Activated CD8-positive, alpha-beta memory T cell treated with anti-CD3 and anti-CD28 coated beads, Interleukin-2, amount 50 U/mL, for 1 hour (primary cell): Measurements from ENCODE around the gene CDKN2B.

Experiments used
- DNase-seq: peaks from one replicate; pipeline ENCODE4 v3.0.0-alpha.2; 2020; ENCODE audit errors: extremely low read depth

CDKN2B gene

DNA sequence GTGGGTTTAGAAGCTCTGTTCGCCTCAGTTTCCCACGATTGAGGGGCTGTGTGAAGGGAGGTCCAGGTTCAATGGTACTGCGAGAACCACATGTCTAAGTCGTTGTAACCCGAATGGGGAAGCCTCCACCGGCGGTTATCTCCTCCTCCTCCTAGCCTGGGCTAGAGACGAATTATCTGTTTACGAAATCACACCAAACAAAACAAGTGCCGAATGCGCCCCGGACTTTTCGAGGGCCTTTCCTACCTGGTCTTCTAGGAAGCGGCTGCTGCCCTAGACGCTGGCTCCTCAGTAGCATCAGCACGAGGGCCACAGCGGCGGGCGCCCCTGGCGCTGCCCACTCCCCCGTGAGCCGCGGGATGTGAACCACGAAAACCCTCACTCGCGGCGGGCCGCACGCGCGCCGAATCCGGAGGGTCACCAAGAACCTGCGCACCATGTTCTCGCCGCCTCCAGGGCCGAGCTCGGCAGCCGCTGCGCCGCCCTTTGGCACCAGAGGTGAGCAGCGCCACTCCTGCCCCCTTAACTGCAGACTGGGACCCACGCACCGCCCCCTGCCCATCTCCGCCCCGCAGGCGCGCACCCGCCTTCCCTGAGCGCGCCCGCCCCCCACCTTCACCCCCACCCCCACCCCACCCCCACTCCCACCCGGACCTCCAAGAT lies 15.1 kb downstream of the CDKN2B start, which contains the start of gene CDKN2A:
TSS of gene CDKN2A (minus strand) at position 500 of the 663 bp plus-strand sequence.
- no peak for DNase-seq

DNA sequence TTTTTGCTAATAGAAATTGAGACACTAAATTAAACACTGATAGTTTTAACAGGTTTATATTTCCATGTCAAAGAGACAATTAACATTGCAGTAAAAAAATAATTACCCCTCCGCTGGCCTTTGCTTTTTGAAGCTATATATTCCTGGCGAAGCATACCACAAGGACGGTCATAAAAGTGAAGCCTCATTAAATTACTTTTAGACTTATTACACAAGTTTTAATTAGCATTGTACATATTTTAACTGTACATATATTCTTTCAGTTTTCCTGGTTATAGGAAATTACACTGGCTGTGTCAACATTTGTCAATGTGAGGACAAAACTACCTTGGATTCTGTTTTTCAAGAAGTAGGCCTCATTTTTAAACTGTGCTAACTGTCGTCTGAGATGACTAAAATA lies 16.1 kb downstream of the CDKN2B start:
- DNase-seq: no peak

DNA sequence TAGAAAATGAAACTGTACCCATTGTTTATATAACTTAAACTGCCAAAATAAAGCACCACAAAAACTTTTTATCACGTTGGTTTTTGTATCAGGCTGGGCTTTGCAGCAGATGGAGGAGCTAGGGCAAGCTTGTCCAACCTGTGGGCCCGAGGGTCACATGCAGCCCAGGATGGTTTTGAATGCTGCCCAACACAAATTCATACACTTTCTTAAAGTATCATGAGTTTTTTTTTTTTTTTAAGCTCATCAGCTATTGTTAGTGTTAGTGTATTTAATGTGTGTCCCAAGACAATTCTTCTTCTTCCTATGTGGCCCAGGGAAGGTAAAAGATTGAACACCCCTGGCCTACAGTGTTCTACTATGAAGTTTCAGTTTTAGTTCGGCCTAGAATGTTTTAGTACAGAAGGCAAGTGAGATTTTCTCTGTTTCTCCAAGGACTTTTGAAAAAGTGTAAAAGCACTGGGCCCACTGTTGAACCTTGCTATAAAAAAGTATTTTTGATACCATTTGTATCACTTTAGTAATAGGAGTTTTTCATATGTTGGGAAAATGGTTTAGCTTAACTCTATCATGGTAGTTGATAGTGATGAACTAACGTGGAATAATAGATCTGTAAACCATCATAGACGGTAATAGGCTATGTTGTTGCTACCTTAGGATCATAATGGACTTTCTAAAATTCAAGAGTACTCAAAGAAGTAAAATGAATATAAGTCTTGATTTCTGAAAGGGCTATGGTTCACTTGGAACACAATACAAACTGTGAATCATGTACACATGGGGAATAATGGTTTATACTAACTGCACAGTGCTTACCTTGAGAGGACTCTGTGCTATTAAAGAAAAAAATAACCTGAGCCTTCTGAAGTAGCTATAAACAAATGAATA lies 17.8 kb downstream of the CDKN2B start:
- DNase-seq: no peak

DNA sequence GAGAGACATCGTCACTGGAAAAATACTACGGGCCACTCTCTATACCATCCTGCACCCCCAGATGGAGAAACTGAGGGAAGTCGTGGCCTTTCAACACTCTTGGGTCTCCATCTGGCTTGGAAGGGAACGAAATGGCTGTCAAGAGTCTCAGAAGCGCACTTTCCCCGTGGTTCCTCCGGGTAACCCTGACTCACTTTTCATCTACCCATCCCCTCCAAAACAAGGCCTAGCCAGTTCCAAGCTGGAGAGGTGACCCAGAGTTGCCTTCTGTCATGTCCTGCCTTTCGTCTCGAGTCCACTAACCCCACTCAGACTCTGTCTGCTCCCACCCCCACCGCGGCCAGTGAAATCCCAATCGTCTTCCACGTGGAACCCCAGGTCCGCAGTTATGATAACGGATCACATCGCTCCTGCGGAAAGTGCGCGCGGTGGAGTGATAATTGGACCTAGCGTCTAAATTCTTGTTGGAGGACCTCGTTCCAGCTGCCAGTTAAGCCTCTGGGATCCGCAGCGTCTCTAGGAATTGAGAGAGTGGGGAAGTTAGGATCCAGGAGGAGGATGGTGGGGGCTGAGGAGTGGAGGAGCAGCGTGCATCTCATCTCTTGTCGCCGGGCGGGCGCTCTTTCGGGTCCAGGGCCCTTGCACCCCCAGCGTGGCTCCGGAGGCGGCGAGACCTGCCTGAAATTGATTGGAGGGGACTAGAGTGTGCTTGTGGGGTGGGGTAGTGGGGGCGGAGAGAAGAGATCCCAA lies 19.5 kb downstream of the CDKN2B start:
- DNase-seq: no peak

DNA sequence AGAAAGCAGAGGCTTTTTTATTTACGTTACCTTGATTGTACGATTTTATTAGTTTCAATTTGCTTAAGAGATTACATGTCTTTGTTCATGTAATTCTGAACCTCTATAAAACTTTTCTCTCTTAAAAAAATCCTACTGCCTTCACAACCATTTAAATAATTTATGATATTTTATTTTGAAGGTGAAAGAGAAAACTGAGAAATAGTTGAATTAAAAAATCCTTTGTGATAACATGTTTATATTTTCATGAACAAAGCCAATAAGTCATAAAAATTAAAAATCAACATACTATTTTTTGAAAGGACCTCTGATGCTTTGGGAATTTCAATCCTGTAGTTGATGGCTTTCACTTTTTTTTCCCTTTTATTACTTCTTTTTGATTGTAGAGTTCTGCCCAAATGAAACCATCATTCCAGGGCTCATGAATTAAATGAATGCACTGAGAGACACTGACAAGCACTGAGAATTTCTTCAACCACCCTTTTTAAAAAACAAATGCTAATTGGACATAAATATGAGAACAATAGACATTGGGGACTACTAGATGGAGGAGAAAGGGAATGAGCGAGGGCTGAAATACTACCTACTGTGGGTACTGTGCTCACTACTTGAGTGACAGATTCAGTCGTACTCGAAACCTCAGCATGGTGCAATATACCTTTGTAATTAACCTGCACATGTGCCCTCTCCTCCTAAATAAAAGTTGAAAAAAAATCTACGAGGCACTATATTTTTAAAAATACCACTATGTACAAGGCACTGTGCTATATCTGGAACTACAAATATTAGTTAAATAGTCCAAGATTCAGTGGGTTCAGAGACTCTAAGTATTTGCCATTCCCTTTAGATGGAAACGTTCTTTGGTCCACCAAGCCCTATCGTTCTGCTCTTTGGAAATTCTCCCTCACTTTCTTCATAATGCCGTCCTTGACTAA lies 20.8 kb downstream of the CDKN2B start:
- DNase-seq: no peak

DNA sequence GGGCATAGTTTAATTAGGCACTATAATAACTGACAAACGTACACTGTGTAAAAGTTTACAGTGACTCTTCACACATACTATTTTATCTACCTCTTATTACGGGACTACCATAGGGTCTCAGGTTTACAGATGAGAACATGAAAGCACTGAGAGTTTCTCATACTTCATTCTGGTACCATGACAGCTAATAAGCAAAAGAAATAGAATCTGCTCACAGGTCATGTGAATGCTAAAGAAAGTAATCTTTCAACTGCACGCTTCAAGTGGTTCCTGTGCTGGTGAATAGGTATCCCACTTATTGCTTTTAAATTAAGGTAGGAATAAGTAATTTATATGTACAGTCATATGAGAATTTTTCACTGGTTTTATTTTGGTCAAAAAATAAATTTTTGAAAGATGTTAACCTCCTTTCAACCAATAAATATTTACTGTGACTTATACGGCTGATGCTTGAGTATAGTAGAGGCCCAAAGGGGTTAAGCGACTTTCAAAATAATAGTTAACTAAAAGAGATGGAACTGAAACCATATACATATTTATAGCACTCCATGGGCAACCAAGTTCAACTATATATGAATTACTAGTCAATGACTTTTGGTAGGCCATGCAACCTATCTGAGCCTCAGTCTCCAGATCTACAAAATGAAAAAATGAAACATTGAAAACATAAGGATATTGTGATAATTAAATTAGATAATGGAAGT lies 23.0 kb downstream of the CDKN2B start:
- DNase-seq: no peak

DNA sequence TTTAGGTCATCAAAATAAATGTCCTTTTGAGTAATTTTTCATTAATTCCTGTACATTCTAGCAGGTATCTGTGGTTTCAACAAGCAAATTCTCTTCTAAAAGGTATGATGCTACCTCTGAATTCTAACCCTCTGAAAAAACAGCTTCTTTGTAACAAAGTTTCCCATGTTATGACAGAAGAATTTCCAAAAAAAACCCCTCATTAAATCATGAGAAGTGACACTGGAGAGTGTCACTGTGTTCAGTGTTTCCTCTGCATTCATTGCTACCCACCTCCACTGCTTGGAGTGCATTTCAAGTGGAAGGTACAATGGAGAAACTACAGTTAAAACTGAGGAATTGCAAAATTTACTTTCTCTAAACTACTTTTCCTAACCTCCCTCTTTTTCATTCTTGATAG lies 25.0 kb downstream of the CDKN2B start:
- no peak for DNase-seq

DNA sequence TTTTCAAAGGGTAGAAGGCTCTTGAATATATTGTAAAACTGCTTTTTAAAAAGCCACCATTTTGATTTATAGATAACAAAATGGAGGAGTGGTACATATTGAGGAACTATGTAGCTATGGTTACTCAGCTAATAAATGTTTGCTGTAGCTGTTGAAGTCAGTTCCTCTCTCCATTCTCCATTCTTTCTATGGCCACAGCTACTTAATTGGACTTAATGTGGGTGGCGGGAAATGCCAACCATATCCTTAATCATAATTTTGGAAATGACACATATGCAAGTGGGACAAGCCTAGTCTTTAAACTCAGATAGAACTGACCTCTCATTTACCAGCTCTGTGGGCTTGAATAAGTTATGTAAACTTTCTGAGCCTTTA lies 25.6 kb downstream of the CDKN2B start:
- no peak for DNase-seq

DNA sequence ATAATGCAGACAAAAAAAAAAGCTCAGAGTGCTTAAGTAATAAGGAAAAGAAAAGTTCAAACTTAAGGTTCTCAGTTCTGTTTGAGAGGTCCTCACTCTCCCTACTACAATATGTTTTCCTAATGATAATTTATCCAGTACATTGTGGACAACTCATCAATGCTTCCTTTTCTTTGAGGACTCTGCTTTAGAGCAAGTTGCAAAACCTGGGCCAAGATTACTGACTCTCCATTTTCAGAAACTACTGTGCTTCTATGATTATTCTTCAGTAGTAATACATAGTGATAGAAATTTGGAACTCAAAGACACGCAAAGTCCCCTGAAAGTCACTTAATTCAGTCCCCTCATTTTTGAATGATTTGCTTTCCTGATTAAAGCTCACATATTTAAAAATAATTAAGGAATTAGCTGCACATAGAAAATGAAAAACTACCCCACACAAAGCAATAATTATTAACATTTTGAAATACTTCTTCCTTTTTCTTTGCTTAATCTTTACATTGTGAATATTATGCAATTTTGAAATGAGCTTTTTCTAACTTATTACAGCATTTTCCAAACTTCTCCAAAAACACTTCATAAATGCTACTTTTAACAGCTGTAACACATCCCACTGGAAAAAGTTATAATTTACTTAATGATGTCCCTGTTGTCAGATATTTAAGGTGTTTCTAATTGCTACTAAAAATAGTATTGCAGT lies 26.1 kb downstream of the CDKN2B start:
- DNase-seq: no peak

DNA sequence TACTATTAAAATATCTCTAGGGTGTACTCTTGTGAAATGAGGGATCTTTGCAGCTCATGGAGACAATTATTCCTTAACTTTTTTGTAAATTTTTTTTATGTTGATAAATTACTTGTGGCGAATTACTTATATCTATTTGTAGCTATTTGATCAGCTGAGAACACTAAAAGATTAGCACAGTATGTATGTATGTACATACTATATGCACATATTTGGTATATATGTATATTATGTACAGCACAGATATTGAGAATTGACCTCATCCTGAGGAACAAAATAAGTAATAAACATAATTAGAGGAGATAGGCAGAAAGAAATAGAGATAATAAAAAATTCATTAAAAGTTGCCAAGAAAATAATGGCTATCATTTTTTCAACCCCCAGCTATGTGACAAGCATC lies 26.7 kb downstream of the CDKN2B start:
- no peak for DNase-seq

DNA sequence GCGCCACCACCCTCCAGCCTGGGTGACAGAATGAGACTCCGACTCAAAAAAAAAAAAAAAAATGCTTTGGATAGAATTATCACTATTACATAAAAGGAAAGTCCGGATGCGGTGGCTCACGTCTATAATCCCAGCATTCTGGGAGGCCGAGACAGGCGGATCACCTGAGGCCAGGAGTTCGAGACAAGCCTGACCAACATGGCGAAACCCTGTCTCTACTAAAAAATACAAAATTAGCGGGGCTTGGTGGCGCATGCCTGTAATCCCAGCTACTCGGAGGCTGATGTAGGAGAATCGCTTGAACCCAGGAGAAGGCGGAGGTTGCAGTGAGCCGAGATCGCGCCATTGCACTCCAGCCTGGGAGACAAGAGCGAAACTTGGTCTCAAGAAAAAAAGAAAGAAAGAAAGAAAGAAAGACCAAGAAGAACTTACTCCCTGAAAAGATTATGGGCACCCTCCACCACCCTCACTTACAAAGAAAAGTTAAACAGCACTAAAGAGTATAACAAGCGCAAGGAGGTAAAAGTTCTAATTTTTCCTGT lies 32.7 kb downstream of the CDKN2B start:
- DNase-seq: no peak

DNA sequence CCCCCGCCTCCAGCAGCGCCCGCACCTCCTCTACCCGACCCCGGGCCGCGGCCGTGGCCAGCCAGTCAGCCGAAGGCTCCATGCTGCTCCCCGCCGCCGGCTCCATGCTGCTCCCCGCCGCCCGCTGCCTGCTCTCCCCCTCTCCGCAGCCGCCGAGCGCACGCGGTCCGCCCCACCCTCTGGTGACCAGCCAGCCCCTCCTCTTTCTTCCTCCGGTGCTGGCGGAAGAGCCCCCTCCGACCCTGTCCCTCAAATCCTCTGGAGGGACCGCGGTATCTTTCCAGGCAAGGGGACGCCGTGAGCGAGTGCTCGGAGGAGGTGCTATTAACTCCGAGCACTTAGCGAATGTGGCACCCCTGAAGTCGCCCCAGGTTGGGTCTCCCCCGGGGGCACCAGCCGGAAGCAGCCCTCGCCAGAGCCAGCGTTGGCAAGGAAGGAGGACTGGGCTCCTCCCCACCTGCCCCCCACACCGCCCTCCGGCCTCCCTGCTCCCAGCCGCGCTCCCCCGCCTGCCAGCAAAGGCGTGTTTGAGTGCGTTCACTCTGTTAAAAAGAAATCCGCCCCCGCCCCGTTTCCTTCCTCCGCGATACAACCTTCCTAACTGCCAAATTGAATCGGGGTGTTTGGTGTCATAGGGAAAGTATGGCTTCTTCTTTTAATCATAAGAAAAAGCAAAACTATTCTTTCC lies 34.2 kb downstream of the CDKN2B start:
- no peak for DNase-seq

DNA sequence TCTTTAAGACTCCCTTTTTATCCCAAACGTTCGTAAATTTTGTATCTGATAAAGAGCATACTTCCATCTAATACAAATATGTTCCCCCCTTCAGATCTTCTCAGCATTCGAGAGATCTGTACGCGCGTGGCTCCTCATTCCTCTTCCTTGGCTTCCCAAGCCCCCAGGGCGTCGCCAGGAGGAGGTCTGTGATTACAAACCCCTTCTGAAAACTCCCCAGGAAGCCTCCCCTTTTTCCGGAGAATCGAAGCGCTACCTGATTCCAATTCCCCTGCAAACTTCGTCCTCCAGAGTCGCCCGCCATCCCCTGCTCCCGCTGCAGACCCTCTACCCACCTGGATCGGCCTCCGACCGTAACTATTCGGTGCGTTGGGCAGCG lies 34.8 kb downstream of the CDKN2B start:
- DNase-seq: no peak

DNA sequence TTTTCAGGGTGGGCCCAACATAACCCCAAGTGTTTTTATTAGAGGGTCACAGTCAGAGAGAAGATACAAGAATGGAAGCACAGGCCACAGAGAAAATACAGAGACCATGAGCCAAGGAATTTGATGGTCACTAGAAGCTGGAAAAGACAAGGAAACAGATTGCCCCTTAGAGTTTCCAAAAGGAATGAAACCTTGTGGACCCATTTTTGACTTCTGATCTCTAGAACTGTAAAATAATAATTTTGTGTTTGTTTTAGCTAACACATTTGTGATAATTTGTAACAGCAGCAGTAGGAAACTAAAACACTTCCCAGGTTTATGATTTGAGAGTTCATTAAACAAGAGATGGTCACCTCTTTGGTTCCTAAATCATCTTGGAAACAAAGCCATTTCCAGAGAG lies 36.7 kb downstream of the CDKN2B start:
- DNase-seq: no peak

DNA sequence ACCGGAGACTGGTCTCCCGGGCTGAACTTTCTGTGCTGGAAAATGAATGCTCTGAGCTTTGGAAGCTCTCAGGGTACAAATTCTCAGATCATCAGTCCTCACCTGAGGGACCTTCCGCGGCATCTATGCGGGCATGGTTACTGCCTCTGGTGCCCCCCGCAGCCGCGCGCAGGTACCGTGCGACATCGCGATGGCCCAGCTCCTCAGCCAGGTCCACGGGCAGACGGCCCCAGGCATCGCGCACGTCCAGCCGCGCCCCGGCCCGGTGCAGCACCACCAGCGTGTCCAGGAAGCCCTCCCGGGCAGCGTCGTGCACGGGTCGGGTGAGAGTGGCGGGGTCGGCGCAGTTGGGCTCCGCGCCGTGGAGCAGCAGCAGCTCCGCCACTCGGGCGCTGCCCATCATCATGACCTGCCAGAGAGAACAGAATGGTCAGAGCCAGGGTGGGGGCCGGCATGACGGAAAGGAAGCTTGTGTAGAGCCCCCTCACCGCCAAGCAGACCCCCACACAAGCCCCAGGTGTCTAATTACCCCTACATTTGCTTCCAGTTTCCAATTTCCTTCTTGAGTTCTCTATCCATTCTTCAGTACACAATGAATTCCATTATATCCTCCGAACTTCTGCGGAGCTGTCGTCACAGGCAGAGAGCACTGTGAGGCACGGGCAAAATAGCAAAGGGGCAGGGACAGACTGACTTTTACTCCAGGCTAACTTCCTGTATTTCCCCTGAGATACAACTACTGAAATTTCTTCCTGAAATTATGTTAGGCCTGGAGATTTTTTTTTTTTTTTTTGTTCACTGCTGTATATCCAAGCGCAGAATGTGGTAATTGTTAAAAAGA lies 38.1 kb downstream of the CDKN2B start:
- DNase-seq: no peak

DNA sequence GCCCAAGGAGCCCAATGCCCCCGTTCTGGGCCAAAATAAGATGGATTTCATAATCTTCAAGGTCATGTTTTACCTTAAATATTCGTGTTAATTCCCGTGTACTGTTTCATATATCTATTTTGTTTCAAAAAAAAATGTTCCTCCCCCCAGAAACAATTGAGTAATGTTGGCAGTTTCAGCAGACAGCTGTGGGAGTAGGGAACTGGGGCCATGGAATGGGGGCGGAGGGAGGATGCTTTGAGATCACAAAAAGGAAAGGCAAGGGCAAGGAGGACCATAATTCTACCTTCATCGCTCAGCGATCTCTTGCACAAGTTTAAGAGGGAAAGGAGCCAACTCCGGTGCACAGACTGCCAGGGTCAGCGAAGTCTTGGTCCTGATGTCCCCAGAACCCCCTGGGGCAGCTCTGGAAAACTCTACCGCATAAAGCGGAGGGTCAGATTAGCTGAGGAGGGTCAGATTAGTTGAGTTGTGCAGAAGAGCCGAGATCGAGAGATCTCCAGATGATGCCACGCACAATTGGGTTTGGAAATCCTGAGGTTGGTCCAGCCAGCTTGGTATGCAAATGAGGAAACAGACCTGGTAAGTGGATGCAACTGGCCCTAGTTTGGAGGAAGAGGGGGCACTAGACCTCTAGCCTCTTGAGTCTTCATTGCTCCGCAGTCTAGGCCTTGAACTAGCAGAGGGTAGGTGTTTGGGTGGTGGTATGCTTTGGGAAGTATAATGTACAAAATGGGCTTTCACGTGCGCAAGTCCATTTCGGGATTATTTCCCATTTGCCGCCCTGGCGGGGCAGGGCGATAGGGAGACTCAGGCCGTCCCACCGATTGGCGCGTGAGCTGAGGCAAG lies 38.9 kb downstream of the CDKN2B start:
- no peak for DNase-seq
